Stimulated activated CD4-positive, alpha-beta T cell treated with anti-CD3 and anti-CD28 coated beads, Interleukin-12 subunit alpha, Interleukin-12 subunit beta, amount 100 ng/mL, for 48 hours (primary cell): Measurements from ENCODE around the gene PRDM16.
"Not testable (repeated sequence)": the region's sequence is repeated elsewhere in the genome, so short reads cannot be mapped to it uniquely, and the experiment has no call there.

Experiments used
- DNase-seq, 3 donors: peaks; one replicate each; pipeline ENCODE4 v3.0.0-alpha.2; 2020; ENCODE audit warnings: low read depth in 2 of 3, low spot score in 1 of 3

PRDM16 gene

GRCh38 chr1:3080053-3080955, 11.3 kb downstream of the PRDM16 start:
- DNase-seq: no peak

GRCh38 chr1:3081171-3081683, 12.2 kb downstream of the PRDM16 start:
- no peak for DNase-seq

GRCh38 chr1:3082051-3082450, 13.0 kb downstream of the PRDM16 start:
- DNase-seq: no peak

GRCh38 chr1:3082571-3083516, 13.8 kb downstream of the PRDM16 start:
- no peak for DNase-seq

- DNase-seq: no peak
These were observed 15.2 kb downstream of the PRDM16 start for GRCh38 chr1:3084154-3084553.

- no peak for DNase-seq
These were observed 15.7 kb downstream of the PRDM16 start for GRCh38 chr1:3084726-3085125.

- DNase-seq: no peak
These were observed 16.7 kb downstream of the PRDM16 start for GRCh38 chr1:3085721-3086120.

- DNase-seq: no peak
These were observed 17.4 kb downstream of the PRDM16 start for GRCh38 chr1:3086272-3086974.

- DNase-seq: no peak
These were observed 18.0 kb downstream of the PRDM16 start for GRCh38 chr1:3087049-3087448.

GRCh38 chr1:3087946-3088668, 19.1 kb downstream of the PRDM16 start:
- DNase-seq: not testable (repeated sequence)

GRCh38 chr1:3089490-3089889, 20.5 kb downstream of the PRDM16 start:
- no peak for DNase-seq

GRCh38 chr1:3091334-3091733, 22.3 kb downstream of the PRDM16 start:
- no peak for DNase-seq

GRCh38 chr1:3092530-3092929, 23.5 kb downstream of the PRDM16 start:
- no peak for DNase-seq

GRCh38 chr1:3093898-3094626, 25.1 kb downstream of the PRDM16 start:
- no peak for DNase-seq

- no peak for DNase-seq
These were observed 26.1 kb downstream of the PRDM16 start for GRCh38 chr1:3094863-3095780.

- DNase-seq: no peak
These were observed 27.3 kb downstream of the PRDM16 start for GRCh38 chr1:3096345-3096744.

GRCh38 chr1:3097231-3097630, 28.2 kb downstream of the PRDM16 start:
- no peak for DNase-seq

GRCh38 chr1:3097861-3098260, 28.9 kb downstream of the PRDM16 start:
- no peak for DNase-seq

GRCh38 chr1:3099861-3100260, 30.9 kb downstream of the PRDM16 start:
- DNase-seq: no peak
